ENCODE measurements around the gene TASP1.

- TF ChIP-seq EZH2 (IDR thresholded peaks at IDR 0.05; ENCODE audit: insufficient read depth, poor library complexity, severe bottlenecking), result no peak
- TF ChIP-seq EZH2phosphoT487 (IDR thresholded peaks at IDR 0.05; ENCODE audit: insufficient read depth, low read depth), result no peak
These were observed 298.6 kb downstream of the TASP1 start for GRCh38 chr20:13340088-13340487.
